GM18505 (cell line): Measurements from ENCODE around the gene NECTIN3.

Source experiments
- ATAC-seq: cut with Tn5 transposase; IDR thresholded peaks from one replicate; pipeline ENCODE4 v1.9.1; 2021; ENCODE audit not compliant: unreplicated experiment
- POLR2A ChIP-seq: IDR thresholded peaks from 4 replicates; pipeline ENCODE4 v1.6.1; 2011; ENCODE audit warnings: borderline replicate concordance; ENCODE audit not compliant: insufficient read depth, insufficient read length; ENCODE audit errors: extremely low read depth

Gene NECTIN3

DNA sequence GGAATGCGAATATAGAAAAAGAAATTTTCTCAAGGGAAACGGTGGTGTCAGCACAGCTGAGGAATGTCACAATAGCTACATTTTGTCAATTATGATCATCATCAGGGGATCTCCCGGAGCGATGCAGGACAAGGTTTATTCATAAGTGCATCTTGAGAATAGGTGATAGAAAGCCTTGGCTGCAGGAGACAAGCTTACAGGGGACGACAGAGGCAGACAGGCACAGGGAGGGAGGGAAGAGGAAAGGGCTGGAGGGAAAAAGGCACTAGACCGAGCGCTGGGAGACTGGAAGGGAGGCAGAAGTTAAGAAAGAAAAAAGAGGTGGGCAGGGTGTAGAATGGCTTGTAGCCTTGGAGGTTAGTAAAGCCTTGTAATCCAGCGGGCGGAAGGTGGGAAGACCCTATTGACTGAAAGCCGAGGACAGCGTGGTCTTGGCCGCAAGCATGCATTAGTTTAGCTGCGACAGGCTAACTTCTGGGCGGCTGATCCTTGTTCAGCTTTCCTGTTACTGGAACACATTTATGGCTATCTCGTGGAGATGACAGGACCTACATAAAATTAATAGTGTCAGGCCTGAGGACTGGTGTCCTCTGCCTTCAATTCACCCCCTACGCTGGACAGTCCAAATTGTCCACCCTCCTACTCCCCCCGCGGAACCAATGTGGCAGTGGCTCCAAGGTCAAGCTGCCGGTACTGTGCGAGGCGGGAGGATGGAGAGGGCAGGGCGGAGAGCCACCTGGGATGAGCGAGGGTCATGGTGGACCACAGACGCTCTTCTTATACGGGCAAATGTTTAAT lies 1.4 kb upstream of the NECTIN3 start:
- TF ChIP-seq POLR2A, result no peak
- no peak for ATAC-seq

DNA sequence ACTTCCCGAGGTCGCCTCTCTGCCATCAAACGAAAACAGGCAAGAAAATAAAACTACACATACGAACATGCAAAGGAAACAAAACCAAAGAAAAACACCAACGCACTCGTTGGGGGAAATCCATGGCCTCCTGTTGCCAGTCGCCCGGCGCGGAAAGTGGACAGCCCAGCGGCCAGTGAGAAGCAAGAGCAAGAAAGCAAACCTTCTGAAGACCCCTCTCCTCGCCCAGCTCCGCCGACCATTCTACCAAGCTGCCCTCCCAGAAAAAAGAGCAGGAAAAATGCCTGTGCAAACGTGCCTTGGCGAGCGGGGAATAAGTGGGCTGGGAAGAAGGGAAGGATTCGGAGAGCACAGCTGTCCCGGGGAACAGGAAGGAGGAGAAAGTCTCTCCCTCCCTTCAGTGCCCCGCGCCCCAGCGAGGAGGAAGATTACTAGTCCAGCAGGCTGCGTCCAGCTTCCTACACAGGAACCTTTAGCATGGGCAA lies 802 bp upstream of the NECTIN3 start:
- ATAC-seq, result no peak
- no peak for TF ChIP-seq POLR2A

DNA sequence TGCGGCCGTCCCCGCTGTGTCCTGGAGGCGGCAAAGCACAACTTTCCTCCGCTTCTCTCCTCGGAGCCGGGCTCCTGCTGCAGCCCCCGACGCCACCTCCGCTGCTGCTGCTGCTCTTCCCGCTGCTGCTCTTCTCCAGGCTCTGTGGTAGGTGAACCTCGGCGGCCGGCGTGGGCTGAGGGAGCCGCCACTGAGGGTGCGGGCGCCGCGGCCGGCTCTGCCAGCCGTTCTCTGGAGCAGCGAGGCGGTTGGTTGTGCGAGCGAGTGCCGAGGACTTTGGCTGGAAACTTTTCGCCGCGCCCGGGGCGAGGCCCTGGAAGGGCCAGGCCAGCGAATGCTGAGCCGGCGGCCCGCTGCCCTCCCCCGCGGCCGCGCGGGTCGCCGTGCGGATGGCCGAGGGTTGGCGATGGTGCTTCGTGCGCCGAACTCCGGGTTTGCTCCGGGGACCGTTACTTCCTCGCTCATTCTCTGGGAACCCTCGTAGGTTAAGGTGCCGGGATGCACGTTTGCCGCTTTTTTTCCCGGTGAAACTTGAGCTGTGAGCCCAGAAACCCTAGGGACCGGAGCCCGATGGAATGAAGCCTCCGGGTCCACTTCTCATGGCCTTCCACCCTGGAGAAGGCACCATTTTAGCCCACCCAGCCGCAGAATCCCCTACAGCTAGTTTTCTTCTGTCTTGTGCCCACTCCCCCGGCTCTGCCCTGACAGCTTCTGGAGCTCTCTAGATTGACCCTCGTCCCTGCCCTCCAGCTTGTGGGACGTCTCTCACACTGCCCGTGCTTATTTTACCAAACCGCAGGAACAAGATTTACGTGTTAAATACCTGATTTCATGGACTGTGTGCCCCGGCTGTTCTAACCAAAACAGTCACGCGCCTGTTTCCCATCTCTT lies 660 bp downstream of the NECTIN3 start:
- TF ChIP-seq POLR2A, result no peak
- peak; percentile 35 for ATAC-seq

DNA sequence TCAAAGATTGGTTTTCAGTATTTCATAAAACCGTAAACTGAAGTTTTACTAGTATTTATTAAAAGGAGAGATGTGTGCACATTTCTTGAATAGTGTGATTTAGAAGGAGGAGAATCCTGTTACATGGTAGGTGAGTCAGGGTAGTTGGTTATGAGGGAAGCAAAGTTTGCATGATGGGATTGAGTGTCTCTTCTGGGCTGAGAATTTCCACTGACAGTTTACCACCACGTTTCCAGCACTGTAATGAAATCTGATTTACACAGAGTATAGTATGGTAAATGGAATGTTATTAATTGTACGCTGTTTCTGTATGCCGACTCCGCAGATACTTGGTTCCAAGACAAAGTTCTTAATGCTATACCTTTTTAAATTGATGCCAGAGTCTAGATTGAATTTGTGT lies 1.6 kb downstream of the NECTIN3 start:
- ATAC-seq, result no peak
- TF ChIP-seq POLR2A, result no peak

GRCh38 chr3:111076732-111077131 lies 5.1 kb downstream of the NECTIN3 start:
- no peak for ATAC-seq
- TF ChIP-seq POLR2A, result no peak

GRCh38 chr3:111077369-111077768 lies 5.8 kb downstream of the NECTIN3 start:
- ATAC-seq, result no peak
- TF ChIP-seq POLR2A, result no peak

DNA sequence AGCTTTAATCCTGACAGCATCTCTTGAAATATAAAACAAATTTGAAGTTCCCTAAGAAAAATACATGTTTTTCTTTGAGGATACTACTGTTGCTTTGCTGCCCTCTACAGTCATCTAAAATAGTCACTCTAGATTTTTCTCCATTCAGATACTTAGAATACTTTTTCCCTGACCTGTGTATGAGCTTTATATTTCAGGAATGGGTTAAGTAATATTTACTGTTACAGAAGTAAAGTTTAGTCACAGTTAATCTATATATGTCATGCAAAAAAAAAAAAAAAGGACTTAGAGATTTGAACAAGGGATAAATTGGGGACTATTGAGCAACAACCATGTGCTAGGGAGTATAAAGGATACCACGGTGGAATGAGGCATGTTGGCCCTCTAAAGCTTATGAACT lies 8.8 kb downstream of the NECTIN3 start:
- ATAC-seq, result no peak
- no peak for TF ChIP-seq POLR2A

GRCh38 chr3:111081008-111081545 lies 9.5 kb downstream of the NECTIN3 start:
- ATAC-seq, result no peak

DNA sequence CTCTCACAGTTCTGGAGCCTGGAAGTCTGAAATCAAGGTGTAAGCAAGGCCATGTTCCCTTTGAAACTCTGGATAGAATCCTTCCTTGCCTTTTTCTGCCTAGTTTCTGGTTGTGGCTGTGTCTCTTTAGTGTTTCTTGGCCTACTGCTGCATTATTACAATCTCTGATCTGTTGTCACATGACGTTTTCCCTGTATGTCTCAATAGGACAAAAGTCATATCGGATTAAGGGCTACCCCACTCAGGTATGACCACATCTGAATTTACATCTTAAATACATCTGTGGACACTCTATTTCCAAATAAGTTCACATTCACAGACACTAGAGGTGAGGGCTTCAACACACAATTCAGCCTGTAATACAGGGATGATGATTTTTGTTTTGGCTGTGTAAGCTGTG lies 13.3 kb downstream of the NECTIN3 start:
- no peak for TF ChIP-seq POLR2A
- ATAC-seq, result no peak

More at GRCh38 chr3:111081008-111081545, 9.5 kb downstream of the NECTIN3 start:
- TF ChIP-seq POLR2A, result no peak

GRCh38 chr3:111087924-111088469 lies 16.4 kb downstream of the NECTIN3 start:
- no peak for TF ChIP-seq POLR2A
- ATAC-seq, result no peak

- ATAC-seq, result no peak
- no peak for TF ChIP-seq POLR2A
Measured at GRCh38 chr3:111096487-111097209, 25.0 kb downstream of the NECTIN3 start.

GRCh38 chr3:111103807-111104206 lies 32.2 kb downstream of the NECTIN3 start:
- no peak for TF ChIP-seq POLR2A
- ATAC-seq, result no peak
